Transverse colon (tissue), 4 donors: ENCODE results near the gene SYNGR2. TPM values are rescaled to one million over a fixed set of nuclear protein-coding genes. Genes with fewer than 3 reads are reported as not detected.
A peak's percentile ranks its signal among the peaks of the same experiment; 100 is the strongest.

Experiments
- DNase-seq: peaks from one replicate; pipeline ENCODE4 v3.0.0-alpha.2; 2019
- H3K27ac ChIP-seq, 4 donors: fragments of 200-600 bp; sonication (generic); 2 replicates each; pipeline ENCODE4 v1.5.1; 2016 to 2018; ENCODE audit warnings: inconsistent platforms in 4 of 4
- H3K27me3 ChIP-seq: fragments of 200-600 bp; sonication (generic); 2 replicates; pipeline ENCODE4 v1.5.1; 2017; ENCODE audit warnings: inconsistent platforms
- H3K36me3 ChIP-seq, 4 donors: fragments of 200-600 bp; sonication (generic); 2 replicates each; pipeline ENCODE4 v1.5.1; 2017 to 2019; ENCODE audit warnings: inconsistent platforms in 4 of 4
- H3K4me1 ChIP-seq, 4 donors: fragments of 200-600 bp; sonication (generic); 2 replicates each; pipeline ENCODE4 v1.5.1; 2017 to 2020; ENCODE audit warnings: inconsistent platforms in 4 of 4
- H3K4me3 ChIP-seq, 4 donors: fragments of 200-600 bp; sonication (generic); 1 replicate in 1 of 4; 2 replicates in 3 of 4; pipeline versions ENCODE4 v1.5.1 to v1.6.1; 2017 to 2019; ENCODE audit warnings: inconsistent platforms in 4 of 4
- H3K9me3 ChIP-seq, 2 donors: fragments of 200-600 bp; sonication (generic); 2 replicates each; pipeline ENCODE4 v1.5.1; 2017 to 2019; ENCODE audit warnings: inconsistent platforms in 2 of 2
- EP300 ChIP-seq: sonication (generic); formaldehyde crosslinking; IDR thresholded peaks from one replicate; pipeline ENCODE4 v1.6.1; 2017; ENCODE audit warnings: antibody characterized with exemption, low read depth
- POLR2A ChIP-seq: fragments of 450-650 bp; IDR thresholded peaks from one replicate; pipeline ENCODE4 v1.6.1; 2016; ENCODE audit warnings: antibody characterized with exemption, mild to moderate bottlenecking, moderate library complexity
- POLR2AphosphoS5 ChIP-seq, 3 donors: sonication (generic); formaldehyde crosslinking; IDR thresholded peaks; one replicate each; pipeline ENCODE4 v1.6.1; 2016; ENCODE audit warnings: antibody characterized with exemption in 3 of 3
- WGBS, 2 donors: methylation state at CpG; one replicate each; pipeline ENCODE4 v1.1.5; 2018; ENCODE audit warnings: low coverage in 1 of 2; 5-methylcytosine and 5-hydroxymethylcytosine counted together
- in situ Hi-C, 4 donors: fragments of 200-750 bp; cut with MboI; loops; one replicate each; pipeline versions ENCODE4 v1.15.0 to v1.15.1; 2017; ENCODE audit warnings: low sequenced_read_pairs in 3 of 4, low pct_ligation_motif_present in 1 of 4, low pct_unique_long_range_greater_than_20kb in 1 of 4
- intact Hi-C: fragments of 100-400 bp; cut with DNase I; formaldehyde crosslinking; loops from one replicate; pipeline ENCODE4 v1.15.1; 2023; ENCODE audit warnings: low total_unique reads
- total RNA-seq, 4 donors: library from RNA; depleted of rRNA; stranded (reverse); fragments of >200 nt; gene quantifications; one replicate each; pipeline ENCODE4 v1.1.0, GENCODE V29; 2016
- TF ChIP-seq, protein P1 (sequence below), 5 experiments: fragments of 200-600 bp in 3 of 5; fragments of 450-650 bp in 2 of 5; sonication (generic) in 3 of 5; IDR thresholded peaks; 1 replicate in 2 of 5; 2 replicates in 3 of 5; pipeline ENCODE4 v1.5.1; 2016 to 2017; ENCODE audit warnings: antibody characterized with exemption in 5 of 5, inconsistent platforms in 3 of 5, mild to moderate bottlenecking in 2 of 5, moderate library complexity in 1 of 5

Gene SYNGR2
- total RNA-seq, 4 donors from 2014 or later, result 102 to 121 (median 106) TPM

DNA sequence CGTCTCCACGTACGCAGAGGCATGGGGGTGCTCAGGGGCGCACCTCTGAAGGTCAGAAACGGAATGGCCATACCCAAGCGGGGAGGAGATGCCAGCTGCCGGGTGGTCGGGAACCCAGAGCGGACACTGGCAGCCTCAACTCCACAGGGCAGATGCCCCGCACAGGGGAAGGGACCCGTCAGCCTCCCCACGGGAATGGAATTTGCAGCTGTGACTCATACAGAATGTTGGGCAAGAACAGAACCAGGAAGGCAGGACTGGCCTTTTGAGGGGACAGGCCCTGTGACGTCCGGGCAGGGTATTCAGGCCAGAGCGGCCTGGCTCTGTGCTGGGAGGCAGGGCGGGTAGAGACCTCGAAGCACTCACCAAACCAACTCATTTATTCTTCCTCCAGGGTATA is 11.0 kb downstream of the SYNGR2 start:
- Histone ChIP-seq H3K27ac (peak overlapping the region; percentile 70 to 83 (median 72)), H3K36me3 (no peaks in the 10 kb centered on the region), H3K4me3 (no peak overlapping the region), H3K4me1 (peaks cover 26 to 56% (median 44%) of the 10 kb centered on the region in 4 donors), H3K9me3 (no peaks in the 10 kb centered on the region), H3K27me3 (no peaks in the 10 kb centered on the region)
- TF ChIP-seq POLR2A, result no peak
- TF ChIP-seq POLR2AphosphoS5 (IDR thresholded peaks at IDR 0.05), result peak in 2 of 3 donors; percentile 52 to 63
- intact Hi-C loops (loop anchor here (5.0 kb wide), 1 partner anchor 67 kb away; no protein-coding TSS in a partner anchor), in situ Hi-C loops (loop anchor here in 2 of 4 donors (10.0 kb wide), 1 partner anchor 65 kb away; no protein-coding TSS in a partner anchor)
- DNase-seq, result no peak
- 77% methylated on average over 17 of the region's 17 CpGs; no CpG with 5 or more reads in 1 of the 2 donors for WGBS, 2 donors

DNA sequence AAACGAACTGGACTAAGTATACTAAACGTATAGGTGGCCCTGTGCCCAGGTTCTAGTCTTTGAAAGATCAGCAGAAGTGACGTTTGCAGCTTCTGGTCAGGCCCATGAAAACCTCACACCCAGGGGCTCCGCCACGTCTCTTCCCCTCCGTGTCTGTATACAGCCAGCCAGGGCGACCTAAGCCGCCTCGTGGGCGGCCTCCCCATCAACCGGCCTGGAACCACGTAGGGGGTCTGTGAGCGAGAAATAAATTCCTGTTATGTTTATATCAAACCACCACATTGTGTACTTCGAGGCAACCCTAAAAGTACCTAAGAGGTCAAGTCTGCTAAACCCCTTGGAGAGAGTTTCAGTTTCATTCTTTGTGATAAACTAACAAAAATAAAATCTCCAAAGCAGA is 11.7 kb downstream of the SYNGR2 start:
- WGBS, 2 donors, result 50 to 68% methylated on average over 1 to 14 of the region's 14 CpGs
- no peak overlapping the region for H3K4me3 ChIP-seq
- in situ Hi-C loops, result no loop called here
- peaks cover 19 to 55% (median 41%) of the 10 kb centered on the region in 4 donors for H3K4me1 ChIP-seq
- H3K9me3 ChIP-seq, result no peaks in the 10 kb centered on the region
- intact Hi-C loops, result no loop called here
- H3K27me3 ChIP-seq, result no peaks in the 10 kb centered on the region
- no peaks in the 10 kb centered on the region for H3K36me3 ChIP-seq
- no peak for TF ChIP-seq POLR2AphosphoS5 (IDR thresholded peaks at IDR 0.05)
- TF ChIP-seq POLR2A, result no peak
- no peak for DNase-seq
- peak overlapping the region; percentile 70 to 83 (median 72) for H3K27ac ChIP-seq

DNA sequence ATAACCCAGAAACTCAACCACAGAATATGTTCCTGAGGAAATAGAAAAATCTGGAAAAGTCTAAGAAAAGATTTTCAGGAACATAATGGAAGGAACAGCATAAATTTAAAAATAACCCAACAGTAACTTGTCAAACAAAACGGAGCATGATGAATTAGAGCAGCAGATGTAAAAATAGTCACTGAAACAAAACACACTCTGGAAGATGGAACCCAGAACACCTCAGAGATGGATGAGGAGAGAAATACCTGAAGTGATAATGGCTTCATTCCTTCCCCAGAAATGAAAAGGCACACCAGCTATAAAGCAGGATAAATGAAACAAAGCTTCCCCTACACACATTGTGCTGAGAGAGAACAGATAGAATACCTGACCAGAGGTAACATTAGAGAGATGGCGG is 12.1 kb downstream of the SYNGR2 start:
- in situ Hi-C loops, result no loop called here

DNA sequence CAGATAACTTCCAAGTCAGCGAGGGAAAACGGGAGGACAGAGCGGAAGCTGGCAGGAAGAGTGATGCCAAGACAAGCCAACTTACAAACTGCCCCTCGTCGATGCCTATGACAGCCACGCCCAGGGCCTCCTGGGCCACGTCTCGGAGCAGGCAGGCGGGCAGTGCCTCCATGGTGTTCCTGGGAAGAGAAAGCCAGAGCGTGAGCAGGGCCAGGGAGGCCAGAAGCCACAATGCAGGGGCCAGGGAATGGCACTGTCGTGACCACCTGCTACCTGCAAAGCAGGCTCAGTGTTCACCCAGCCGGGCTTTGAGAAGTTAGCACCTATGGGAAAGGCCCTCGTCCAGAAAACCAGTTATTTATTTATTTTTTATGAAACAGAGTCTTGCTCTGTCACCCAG is 14.1 kb downstream of the SYNGR2 start:
- TF ChIP-seq EP300, result no peak
- TF ChIP-seq, protein P1, sequence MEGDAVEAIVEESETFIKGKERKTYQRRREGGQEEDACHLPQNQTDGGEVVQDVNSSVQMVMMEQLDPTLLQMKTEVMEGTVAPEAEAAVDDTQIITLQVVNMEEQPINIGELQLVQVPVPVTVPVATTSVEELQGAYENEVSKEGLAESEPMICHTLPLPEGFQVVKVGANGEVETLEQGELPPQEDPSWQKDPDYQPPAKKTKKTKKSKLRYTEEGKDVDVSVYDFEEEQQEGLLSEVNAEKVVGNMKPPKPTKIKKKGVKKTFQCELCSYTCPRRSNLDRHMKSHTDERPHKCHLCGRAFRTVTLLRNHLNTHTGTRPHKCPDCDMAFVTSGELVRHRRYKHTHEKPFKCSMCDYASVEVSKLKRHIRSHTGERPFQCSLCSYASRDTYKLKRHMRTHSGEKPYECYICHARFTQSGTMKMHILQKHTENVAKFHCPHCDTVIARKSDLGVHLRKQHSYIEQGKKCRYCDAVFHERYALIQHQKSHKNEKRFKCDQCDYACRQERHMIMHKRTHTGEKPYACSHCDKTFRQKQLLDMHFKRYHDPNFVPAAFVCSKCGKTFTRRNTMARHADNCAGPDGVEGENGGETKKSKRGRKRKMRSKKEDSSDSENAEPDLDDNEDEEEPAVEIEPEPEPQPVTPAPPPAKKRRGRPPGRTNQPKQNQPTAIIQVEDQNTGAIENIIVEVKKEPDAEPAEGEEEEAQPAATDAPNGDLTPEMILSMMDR (IDR thresholded peaks at IDR 0.05), result no peak
- no peak for TF ChIP-seq POLR2AphosphoS5 (IDR thresholded peaks at IDR 0.05)
- TF ChIP-seq POLR2A, result no peak
- 91% methylated on average over 13 of the region's 13 CpGs; no CpG with 5 or more reads in 1 of the 2 donors for WGBS, 2 donors
- Histone ChIP-seq H3K27me3 (no peaks in the 10 kb centered on the region), H3K36me3 (no peaks in the 10 kb centered on the region), H3K9me3 (no peaks in the 10 kb centered on the region), H3K4me1 (peaks cover 6 to 51% (median 38%) of the 10 kb centered on the region in 4 donors), H3K27ac (no peak overlapping the region), H3K4me3 (no peak overlapping the region)
- in situ Hi-C loops, result no loop called here
- intact Hi-C loops, result no loop called here
- no peak for DNase-seq

More for the DNA sequence above, 12.1 kb downstream of the SYNGR2 start:
- intact Hi-C loops, result no loop called here
- Histone ChIP-seq H3K27ac (peak overlapping the region; percentile 70 to 83 (median 72)), H3K4me3 (no peak overlapping the region), H3K4me1 (peaks cover 15 to 55% (median 41%) of the 10 kb centered on the region in 4 donors), H3K27me3 (no peaks in the 10 kb centered on the region), H3K9me3 (no peaks in the 10 kb centered on the region), H3K36me3 (no peaks in the 10 kb centered on the region)
- DNase-seq, result no peak
- 57 to 70% methylated on average over 1 to 2 of the region's 2 CpGs for WGBS, 2 donors
- TF ChIP-seq, protein P1 (IDR thresholded peaks at IDR 0.05), result no peak
- TF ChIP-seq POLR2AphosphoS5 (IDR thresholded peaks at IDR 0.05) (peak; percentile 47 to 78 (median 52)), POLR2A (no peak), EP300 (no peak)

DNA sequence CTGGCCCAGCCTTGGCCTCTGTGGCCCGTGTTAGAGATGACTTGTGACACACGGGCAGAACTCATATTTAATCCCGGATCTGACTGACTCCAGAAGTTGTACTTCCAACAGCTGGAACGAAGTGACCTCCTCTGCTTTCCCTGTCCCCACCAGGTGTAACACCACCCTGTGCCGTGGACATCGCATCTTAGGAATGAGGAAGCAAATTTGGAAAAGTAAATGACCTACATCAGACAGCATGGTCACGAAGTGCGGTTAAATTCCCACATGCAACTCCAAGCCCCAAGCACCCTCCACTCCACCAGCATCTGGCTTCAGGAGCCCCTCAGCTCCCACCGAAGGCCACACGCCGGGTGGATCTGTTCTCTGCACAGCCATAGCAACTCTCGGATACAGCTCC is 15.5 kb downstream of the SYNGR2 start:
- Histone ChIP-seq H3K4me3 (no peak overlapping the region), H3K36me3 (no peaks in the 10 kb centered on the region), H3K27ac (peak overlapping the region in 3 of 4 donors; percentile 34 to 86 (median 64)), H3K9me3 (no peaks in the 10 kb centered on the region), H3K4me1 (peaks cover 8 to 61% (median 42%) of the 10 kb centered on the region in 4 donors), H3K27me3 (no peaks in the 10 kb centered on the region)
- TF ChIP-seq POLR2A, result no peak
- TF ChIP-seq POLR2AphosphoS5 (IDR thresholded peaks at IDR 0.05), result no peak
- TF ChIP-seq, protein P1 (IDR thresholded peaks at IDR 0.05), result no peak
- TF ChIP-seq EP300, result no peak
- DNase-seq, result no peak
- intact Hi-C loops (no loop called here), in situ Hi-C loops (no loop called here)
- WGBS, 2 donors, result 60 to 81% methylated on average over 1 to 12 of the region's 12 CpGs
